C4-2B (cell line): ENCODE measurements around the gene ASB6.
"Not testable (repeated sequence)": the region's sequence is repeated elsewhere in the genome, so short reads cannot be mapped to it uniquely, and the experiment has no call there.

Experiments used
- H3K27ac ChIP-seq: fragments of 450-650 bp; 2 replicates; pipeline ENCODE4 v1.5.1; 2017
- ZFX ChIP-seq: fragments of 450-650 bp; IDR thresholded peaks from 2 replicates; pipeline ENCODE4 v1.6.1; 2017
- TF ChIP-seq, protein P1 (sequence below): fragments of 450-650 bp; conservative IDR thresholded peaks from 2 replicates; pipeline ENCODE4 v1.5.1; 2017; ENCODE audit warnings: mild to moderate bottlenecking

ASB6 gene

DNA sequence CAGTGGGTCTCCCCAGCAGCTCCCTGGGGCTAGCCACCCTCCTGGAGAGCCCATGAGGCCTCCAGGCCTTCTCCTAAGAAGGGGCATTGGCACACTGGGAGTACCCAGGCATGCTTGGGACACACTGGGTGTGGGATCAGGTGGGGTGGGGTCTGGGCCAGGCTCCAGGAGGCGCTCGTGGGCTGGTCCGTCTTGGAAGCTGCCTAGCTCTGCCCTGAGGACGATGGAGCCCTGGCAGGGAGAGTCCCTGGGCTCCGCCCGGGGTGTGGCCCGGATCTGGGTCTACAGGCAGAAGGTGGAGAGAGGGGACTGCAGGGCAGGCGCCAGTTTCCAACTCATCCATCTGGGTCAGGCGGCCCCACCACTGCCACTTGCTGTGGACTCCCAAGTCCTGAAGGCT lies 25.9 kb upstream of the ASB6 start:
- TF ChIP-seq, protein P1, sequence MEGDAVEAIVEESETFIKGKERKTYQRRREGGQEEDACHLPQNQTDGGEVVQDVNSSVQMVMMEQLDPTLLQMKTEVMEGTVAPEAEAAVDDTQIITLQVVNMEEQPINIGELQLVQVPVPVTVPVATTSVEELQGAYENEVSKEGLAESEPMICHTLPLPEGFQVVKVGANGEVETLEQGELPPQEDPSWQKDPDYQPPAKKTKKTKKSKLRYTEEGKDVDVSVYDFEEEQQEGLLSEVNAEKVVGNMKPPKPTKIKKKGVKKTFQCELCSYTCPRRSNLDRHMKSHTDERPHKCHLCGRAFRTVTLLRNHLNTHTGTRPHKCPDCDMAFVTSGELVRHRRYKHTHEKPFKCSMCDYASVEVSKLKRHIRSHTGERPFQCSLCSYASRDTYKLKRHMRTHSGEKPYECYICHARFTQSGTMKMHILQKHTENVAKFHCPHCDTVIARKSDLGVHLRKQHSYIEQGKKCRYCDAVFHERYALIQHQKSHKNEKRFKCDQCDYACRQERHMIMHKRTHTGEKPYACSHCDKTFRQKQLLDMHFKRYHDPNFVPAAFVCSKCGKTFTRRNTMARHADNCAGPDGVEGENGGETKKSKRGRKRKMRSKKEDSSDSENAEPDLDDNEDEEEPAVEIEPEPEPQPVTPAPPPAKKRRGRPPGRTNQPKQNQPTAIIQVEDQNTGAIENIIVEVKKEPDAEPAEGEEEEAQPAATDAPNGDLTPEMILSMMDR = no peak
- no peak for TF ChIP-seq ZFX
- H3K27ac ChIP-seq = no peak overlapping the region

DNA sequence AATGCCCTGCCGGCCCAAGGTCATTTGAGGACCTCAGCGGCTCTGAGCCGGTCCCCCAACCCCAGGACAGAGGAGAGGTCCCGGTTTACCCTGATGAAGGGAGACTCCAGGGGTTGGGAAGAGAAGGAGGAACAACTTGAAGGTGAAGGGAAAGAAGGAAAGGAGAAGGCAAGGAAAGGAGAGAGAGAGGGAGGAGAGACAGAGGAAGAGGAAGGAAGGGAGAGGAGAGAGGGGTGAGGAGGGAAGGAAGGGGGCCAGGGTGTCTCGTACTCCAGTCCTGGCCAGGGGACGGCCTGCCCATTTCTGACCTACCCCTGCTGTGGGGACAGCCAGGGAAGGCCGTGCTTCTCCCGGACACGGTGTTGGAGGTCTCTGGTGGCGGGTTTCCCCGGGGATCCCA lies 25.4 kb upstream of the ASB6 start:
- H3K27ac ChIP-seq = no peak overlapping the region
- no peak for TF ChIP-seq ZFX
- TF ChIP-seq, protein P1 = no peak

DNA sequence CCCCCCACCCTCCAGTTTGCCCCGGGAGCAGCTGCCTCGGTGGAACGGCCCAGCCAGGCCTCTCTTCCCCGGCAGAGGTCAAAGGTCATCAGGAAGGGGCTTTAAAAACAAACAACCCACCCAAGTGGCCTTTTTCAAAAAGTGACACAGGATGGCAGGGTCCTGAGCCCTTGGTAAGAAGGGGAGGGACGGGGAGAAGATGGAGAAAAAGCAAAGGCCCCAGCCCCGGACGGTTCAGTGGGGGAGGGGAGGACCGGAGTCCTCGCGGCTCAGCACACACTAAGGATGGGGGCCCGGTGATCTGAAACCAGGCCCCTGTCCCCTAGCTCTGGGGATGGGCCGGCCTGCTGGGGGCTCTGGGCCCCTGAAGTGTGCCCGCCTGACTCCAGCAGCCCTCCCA lies 24.6 kb upstream of the ASB6 start:
- H3K27ac ChIP-seq = no peak overlapping the region
- TF ChIP-seq ZFX = no peak
- TF ChIP-seq, protein P1 = no peak

DNA sequence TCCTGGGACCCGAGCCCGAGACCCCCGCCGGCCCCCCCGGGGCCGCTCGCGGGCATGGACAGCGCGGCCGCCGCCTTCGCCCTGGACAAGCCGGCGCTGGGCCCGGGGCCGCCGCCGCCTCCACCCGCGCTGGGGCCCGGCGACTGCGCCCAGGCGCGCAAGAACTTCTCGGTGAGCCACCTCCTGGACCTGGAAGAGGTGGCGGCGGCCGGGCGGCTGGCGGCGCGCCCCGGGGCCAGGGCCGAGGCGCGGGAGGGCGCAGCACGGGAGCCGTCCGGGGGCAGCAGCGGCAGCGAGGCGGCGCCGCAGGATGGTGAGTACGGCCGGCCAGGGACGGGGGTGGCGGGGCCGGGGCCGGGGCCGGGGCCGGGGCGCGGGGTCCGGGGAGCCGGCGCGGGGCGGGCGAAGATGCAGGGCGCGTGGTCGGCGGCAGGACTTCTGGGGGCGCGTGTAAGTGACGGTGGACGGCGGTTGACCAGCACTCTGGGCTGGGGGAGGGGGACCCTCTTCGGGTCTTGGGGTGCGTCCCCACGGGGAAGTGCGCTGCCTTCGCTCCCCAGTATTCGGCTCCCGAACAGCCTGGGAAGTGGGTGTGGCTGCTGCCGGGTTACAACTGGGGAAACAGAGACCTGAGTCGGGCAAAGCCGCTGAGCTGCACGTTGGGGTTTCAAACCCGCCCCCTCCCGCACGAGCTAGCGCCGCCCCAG lies 24.0 kb upstream of the ASB6 start:
- TF ChIP-seq, protein P1 = no peak
- no peak for TF ChIP-seq ZFX

DNA sequence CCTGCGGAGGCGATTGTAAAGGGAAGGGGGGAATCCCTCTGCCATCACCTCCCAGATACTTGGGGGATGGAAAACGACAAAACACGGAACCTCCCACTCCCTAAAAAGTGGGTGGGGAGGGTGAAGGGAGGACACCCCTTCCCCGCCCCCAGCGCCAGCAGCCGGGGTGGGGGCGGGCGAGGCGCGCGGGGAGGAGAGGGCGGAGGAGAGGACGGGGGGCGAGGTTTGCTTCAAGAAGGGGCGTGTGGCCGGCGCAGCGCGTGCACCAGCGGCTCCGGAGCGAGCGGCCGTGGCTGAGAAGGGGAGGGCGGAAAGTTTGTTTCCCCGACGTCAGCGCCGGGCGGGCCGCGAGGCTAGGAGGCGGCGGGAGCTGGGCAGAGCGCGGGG lies 23.4 kb upstream of the ASB6 start, which contains the start of gene PRRX2:
PRRX2 (plus strand) TSS at position 259 of the 387 bp plus-strand sequence. CDS start 221 bp downstream, outside the sequence.
- no peak within 1 kb of the TSS for H3K27ac ChIP-seq

More for the DNA sequence above, 24.0 kb upstream of the ASB6 start:
- H3K27ac ChIP-seq = no peak overlapping the region

DNA sequence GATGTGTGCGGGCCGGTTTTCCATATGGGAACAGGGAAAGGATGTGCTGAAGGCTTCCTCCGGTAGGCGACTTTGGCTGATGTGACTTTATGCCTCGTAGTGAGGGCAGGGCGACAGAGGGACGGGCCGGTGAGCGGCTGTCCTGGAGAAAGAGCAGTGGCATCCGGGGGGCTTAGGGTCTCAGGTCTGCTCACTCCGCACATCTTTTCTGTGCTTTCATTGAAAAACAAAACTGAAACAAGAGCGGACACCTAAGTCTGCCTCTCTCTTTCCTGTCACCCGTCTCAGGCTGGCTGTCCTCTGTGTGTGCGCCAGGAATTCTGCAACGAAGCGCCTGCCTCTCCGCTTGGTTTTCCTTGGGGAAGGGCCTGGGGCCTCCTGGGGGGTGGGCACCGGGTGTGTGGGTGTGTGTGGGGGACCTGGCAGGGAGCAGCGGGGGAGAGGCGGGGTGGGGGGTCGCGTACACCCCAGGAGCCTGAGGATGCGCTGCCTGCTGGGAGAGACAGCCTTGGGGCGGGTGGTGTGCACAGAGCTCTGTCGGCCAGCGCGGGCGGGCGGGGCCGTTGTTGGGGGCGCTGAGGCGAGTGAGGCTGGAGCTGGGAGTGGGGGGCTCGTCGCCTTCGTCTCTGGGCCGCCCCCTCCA lies 22.9 kb upstream of the ASB6 start:
- TF ChIP-seq, protein P1 = no peak
- no peak for TF ChIP-seq ZFX

More for the DNA sequence above, 23.4 kb upstream of the ASB6 start, which contains the start of gene PRRX2:
- TF ChIP-seq, protein P1 = no peak
- no peak for TF ChIP-seq ZFX

DNA sequence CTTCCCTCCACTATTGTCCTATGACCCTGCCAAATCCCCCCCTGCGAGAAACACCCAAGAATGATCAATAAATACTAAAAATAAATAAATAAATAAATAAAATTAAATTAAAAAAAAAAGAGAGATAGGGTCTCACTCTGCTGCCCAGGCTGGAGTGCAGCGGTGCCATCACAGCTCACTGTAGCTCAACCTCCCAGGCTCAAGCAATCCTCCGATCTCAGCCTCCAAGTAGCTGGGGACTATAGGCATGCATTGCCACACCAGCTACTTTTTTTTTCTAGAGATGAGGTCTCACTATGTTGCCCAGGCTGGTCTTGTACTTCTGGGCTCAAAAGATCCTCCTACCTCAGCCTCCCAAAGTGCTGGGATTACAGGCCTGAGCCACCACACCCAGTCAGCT lies 20.3 kb upstream of the ASB6 start:
- not testable (repeated sequence) for H3K27ac ChIP-seq

More for the DNA sequence above, 22.9 kb upstream of the ASB6 start:
- H3K27ac ChIP-seq = no peak overlapping the region

DNA sequence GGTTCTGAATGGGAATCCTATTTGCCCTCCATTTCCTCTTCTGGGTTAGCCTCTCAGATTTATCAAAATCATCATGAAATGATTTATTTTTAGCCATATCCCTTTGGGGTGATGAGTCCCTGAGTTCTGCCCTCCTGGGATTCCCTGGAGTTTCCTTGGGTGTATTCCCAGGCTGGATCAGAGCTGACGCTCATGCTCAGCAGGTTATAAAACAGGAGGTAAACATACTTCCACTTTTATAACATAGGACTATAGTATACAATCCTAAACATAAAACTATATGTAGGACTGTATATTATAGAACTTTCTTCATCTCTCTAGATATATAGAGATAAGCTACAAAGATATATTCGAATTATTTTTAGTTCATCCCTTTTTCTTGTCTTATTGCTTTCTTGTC lies 19.1 kb upstream of the ASB6 start:
- no peak for TF ChIP-seq ZFX
- TF ChIP-seq, protein P1 = no peak
- H3K27ac ChIP-seq = no peak overlapping the region
